CD4-positive, alpha-beta T cell treated with Interleukin-15 for 4 hours (primary cell): ENCODE results near the gene NDUFS4.
"Not testable (repeated sequence)": the region's sequence is repeated elsewhere in the genome, so short reads cannot be mapped to it uniquely, and the experiment has no call there.

Experiments
- DNase-seq: peaks from one replicate; pipeline ENCODE4 v3.0.0-alpha.2; 2020; ENCODE audit warnings: low spot score

Gene NDUFS4

GRCh38 chr5:53667621-53668020, 107.2 kb downstream of the NDUFS4 start:
- no peak for DNase-seq

- DNase-seq, result no peak
Measured at GRCh38 chr5:53671447-53671846, 111.0 kb downstream of the NDUFS4 start.

GRCh38 chr5:53674121-53674520, 113.7 kb downstream of the NDUFS4 start:
- no peak for DNase-seq

GRCh38 chr5:53677632-53678031, 117.2 kb downstream of the NDUFS4 start:
- DNase-seq, result no peak

GRCh38 chr5:53678981-53679660, 118.7 kb downstream of the NDUFS4 start:
- DNase-seq, result no peak

GRCh38 chr5:53681079-53681478, 120.6 kb downstream of the NDUFS4 start:
- no peak for DNase-seq

GRCh38 chr5:53691014-53691413, 130.6 kb downstream of the NDUFS4 start:
- no peak for DNase-seq

- DNase-seq, result no peak
Measured at GRCh38 chr5:53694520-53695022, 134.1 kb downstream of the NDUFS4 start.

- not testable (repeated sequence) for DNase-seq
Measured at GRCh38 chr5:53710405-53710804, 150.0 kb downstream of the NDUFS4 start.

- no peak for DNase-seq
Measured at GRCh38 chr5:53712327-53712726, 151.9 kb downstream of the NDUFS4 start.

GRCh38 chr5:53713978-53714666, 153.7 kb downstream of the NDUFS4 start:
- DNase-seq, result no peak

- DNase-seq, result no peak
Measured at GRCh38 chr5:53714667-53715010, 154.2 kb downstream of the NDUFS4 start.

GRCh38 chr5:53726121-53726520, 165.7 kb downstream of the NDUFS4 start:
- no peak for DNase-seq

- no peak for DNase-seq
Measured at GRCh38 chr5:53730943-53731342, 170.5 kb downstream of the NDUFS4 start.
